ENCODE measurements around the gene EIF3L.

The EIF3L gene

GRCh38 chr22:37905534-37906363 lies 56.5 kb downstream of the EIF3L start, which contains the start of gene MICALL1:
MICALL1 (plus strand) TSS chr22:37906297; CDS start chr22:37906423, 126 bp downstream.
- peak; percentile 94 for DNase-seq (ENCODE audit: low spot score)

GRCh38 chr22:37906364-37907008 lies 57.3 kb downstream of the EIF3L start:
- DNase-seq (ENCODE audit: low spot score), result peak; percentile 69

- DNase-seq (ENCODE audit: low spot score), result peak; percentile 60
These were observed 58.1 kb downstream of the EIF3L start for GRCh38 chr22:37907036-37907954.

GRCh38 chr22:37909766-37910165 lies 60.5 kb downstream of the EIF3L start:
- DNase-seq (ENCODE audit: low spot score), result peak; percentile 76

GRCh38 chr22:37910890-37911672 lies 61.9 kb downstream of the EIF3L start:
- DNase-seq (ENCODE audit: low spot score), result no peak

GRCh38 chr22:37911697-37912096 lies 62.5 kb downstream of the EIF3L start:
- DNase-seq (ENCODE audit: low spot score), result no peak

DNA sequence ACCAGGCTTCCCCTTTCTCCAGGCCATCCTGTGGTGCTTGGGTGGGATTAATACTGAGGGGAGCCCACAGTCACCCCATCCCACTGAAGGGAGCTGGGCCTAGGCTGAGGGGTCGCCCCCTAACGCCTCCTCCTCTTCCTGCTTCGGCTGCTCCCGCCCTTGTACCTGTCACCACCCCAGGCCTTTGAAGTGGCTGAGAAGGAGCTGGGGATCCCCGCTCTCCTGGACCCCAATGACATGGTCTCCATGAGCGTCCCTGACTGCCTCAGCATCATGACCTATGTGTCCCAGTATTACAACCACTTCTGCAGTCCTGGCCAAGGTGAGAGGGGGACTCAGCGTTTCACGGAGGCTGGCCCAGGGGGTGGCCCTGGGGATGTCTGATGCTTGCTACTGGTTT lies 63.0 kb downstream of the EIF3L start:
- DNase-seq (ENCODE audit: low spot score), result no peak

- DNase-seq (ENCODE audit: low spot score), result no peak
These were observed 64.1 kb downstream of the EIF3L start for GRCh38 chr22:37913233-37913721.

- DNase-seq (ENCODE audit: low spot score), result no peak
These were observed 67.1 kb downstream of the EIF3L start for GRCh38 chr22:37916311-37916710.

GRCh38 chr22:37917874-37918548 lies 68.8 kb downstream of the EIF3L start:
- DNase-seq (ENCODE audit: low spot score), result no peak

DNA sequence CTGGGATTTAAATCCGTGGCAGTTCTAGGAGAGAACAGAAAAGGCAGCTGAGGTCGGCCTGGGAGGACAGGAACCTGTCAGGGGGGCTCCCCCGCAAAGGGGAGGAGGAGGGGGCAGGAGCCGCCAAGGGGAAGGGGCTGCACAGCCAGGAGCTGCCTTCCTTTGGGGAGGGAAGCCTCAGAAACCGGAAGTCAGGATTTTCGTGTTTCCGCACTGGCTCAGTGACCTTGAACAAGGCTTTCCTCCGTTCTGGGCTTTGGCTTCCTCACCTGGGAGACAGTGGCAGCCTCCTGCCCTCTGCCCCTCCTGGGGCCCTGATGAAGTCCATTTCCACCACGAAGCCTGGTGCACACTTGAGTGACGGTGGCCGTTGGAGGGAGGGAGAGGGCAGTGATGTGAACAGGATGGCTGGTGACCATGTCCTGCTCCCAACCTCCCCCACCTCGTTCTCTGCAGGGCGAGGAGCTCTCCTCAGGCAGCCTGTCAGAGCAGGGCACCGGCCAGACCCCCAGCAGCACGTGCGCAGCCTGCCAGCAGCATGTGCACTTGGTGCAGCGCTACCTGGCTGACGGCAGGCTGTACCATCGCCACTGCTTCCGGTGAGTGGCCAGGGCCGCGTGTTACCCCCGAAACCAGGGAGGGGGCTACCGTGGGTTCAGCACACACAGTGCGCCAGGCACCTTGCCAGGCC lies 69.5 kb downstream of the EIF3L start:
- DNase-seq (ENCODE audit: low spot score), result no peak

- no peak for DNase-seq (ENCODE audit: low spot score)
These were observed 70.9 kb downstream of the EIF3L start for GRCh38 chr22:37920126-37920525.

DNA sequence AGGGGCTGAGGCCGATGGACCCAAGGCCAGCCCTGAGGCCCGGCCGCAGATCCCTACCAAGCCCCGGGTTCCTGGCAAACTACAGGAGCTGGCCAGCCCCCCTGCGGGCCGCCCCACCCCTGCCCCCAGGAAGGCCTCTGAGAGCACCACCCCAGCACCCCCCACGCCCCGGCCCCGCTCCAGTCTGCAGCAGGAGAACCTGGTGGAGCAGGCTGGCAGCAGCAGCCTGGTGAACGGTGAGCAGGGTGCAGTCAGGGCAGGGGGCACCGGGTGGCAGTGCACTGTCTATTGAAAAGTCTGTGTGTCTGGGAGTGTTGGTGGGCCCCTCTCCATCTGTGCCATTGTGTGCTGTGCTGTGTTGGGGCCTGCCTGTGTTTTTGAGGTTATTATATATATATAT lies 73.0 kb downstream of the EIF3L start:
- no peak for DNase-seq (ENCODE audit: low spot score)

- no peak for DNase-seq (ENCODE audit: low spot score)
These were observed 74.7 kb downstream of the EIF3L start for GRCh38 chr22:37923927-37924326.

GRCh38 chr22:37924386-37925065 lies 75.3 kb downstream of the EIF3L start:
- no peak for DNase-seq (ENCODE audit: low spot score)

GRCh38 chr22:37925330-37925729 lies 76.1 kb downstream of the EIF3L start:
- no peak for DNase-seq (ENCODE audit: low spot score)

GRCh38 chr22:37925767-37926166 lies 76.5 kb downstream of the EIF3L start:
- no peak for DNase-seq (ENCODE audit: low spot score)

DNA sequence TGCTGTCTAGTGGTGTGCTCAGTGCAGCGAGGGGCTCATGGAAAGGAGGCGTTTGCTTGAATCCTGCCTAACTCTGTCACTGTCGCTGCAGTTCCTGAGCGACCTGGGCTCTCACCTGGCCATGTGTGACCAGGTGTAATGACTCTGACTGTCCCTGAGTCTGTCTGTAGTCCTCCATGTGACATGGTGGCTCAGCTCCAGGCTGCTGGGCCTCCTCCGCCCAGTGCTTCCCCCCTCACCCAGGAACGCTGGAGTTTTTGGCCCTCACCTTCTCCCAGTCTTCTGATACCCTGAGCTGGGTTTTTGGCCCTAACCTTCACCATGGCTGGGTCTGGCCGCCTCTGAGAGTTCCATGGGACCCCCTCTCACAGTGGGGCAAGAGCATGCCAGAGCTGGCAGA lies 77.1 kb downstream of the EIF3L start:
- no peak for DNase-seq (ENCODE audit: low spot score)

DNA sequence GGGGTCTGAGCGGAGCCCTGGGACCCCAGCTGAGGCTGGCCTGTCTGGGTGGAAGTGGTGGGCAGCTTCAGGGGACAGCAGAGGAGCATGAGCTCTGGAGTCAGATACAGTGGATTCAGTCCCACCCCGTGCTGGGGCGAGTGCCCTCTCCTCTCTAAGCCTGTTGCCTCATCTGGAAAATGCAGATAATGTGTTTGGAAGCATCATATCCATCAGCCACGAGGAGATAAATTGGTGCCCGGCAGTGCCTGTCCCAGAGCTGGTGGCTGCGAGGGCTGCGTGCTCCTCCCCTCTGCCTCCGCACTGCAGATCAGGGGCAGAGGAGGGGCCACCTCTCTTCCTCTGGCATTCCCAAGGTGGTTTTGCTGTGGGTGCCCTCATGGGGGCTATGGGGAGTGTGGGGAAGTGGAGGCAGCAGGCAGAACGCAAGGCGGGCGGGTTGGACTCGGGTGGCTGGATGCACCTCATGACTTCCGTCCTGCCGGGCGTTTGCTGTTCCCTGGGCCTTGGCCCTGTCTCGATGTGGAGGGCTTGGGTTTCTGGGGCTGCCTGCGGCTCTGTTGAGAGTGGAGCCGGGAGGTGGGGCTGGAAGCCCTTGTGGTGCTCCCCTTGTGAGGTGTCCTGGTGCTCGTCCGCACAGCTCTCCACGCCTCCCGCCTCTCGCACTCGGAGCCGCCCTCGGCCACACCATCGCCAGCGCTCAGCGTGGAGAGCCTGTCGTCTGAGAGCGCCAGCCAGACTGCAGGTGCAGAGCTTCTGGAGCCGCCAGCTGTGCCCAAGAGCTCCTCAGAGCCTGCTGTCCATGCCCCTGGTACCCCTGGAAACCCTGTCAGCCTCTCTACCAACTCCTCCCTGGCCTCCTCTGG lies 77.8 kb downstream of the EIF3L start:
- no peak for DNase-seq (ENCODE audit: low spot score)

All from GM03348 (cell line).